GM12872 (cell line): ENCODE measurements around the gene XKRX.

Experiments used
- TF ChIP-seq, protein P1 (sequence below): IDR thresholded peaks from 3 replicates; pipeline ENCODE4 v1.5.1; 2011; ENCODE audit warnings: low read depth, mild to moderate bottlenecking, low read length, moderate library complexity; ENCODE audit not compliant: insufficient read depth

Gene XKRX

DNA sequence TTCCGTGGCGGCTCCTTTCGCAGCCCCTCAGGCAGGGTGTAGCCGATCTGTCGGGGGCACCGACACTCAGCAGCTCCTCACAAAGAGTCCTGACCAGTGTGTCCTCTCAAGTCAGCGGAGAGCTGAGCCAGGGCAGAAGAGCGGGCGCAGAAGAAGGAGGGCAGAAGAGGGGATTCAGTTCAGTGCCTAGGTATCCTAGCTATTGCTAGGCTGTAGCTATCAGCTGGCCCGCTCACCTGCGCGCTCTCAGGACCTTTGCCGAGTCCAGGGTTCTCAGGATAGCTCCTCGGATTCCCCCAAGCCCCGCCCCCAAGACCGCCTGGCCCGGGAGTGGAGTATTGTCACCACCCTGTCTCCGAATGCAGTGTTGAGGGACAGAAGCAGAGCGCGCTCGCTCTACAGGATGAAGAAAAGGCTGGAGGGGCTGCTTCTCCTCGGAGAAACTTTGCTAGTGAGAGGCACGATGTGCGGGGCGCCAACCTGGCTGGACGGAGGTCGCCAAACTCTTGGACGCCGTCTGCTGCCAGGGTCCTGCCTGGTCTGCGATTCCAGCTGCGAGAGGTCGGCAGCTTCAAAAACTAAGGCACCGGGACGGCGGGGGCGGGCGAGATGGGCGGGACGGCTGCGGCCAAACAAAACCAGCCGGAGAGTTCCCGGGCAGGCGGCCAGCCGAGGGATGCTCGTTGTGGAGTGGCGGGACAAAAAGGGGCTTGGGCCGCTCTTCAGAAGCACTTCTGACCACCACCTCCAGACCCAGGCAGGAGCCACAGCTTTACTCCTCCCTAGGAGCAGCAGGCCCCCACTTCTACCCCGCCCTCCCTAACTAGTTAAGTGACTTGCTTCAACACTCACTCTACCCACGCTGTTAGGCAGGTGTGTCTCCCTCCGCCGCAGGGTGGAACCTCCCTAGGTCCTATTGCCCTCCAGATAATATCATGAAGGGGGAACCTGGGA, at the start of gene XKRX:
XKRX (minus strand) TSS at position 258 of the 954 bp plus-strand sequence. CDS start 613 bp downstream, outside the sequence.
- TF ChIP-seq, protein P1, sequence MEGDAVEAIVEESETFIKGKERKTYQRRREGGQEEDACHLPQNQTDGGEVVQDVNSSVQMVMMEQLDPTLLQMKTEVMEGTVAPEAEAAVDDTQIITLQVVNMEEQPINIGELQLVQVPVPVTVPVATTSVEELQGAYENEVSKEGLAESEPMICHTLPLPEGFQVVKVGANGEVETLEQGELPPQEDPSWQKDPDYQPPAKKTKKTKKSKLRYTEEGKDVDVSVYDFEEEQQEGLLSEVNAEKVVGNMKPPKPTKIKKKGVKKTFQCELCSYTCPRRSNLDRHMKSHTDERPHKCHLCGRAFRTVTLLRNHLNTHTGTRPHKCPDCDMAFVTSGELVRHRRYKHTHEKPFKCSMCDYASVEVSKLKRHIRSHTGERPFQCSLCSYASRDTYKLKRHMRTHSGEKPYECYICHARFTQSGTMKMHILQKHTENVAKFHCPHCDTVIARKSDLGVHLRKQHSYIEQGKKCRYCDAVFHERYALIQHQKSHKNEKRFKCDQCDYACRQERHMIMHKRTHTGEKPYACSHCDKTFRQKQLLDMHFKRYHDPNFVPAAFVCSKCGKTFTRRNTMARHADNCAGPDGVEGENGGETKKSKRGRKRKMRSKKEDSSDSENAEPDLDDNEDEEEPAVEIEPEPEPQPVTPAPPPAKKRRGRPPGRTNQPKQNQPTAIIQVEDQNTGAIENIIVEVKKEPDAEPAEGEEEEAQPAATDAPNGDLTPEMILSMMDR, result no peak

DNA sequence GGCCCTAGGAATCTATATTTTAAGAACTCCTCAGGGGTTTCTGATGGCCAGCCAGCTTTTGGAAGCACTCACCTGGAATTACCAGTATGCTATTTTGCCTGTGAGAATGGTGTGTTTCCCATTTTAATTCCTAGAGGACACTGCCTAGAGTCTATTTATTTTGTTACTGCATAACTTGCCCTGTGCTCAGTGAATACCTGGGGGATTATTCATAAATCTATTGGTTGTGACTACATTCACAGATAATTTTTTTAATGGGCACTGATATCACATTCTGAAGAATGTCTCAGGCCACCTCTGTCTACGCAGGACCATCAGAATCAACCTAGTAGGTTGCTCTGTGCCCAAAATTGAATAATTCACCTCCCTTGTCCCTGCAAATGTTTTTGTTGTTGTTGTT, 47.5 kb upstream of the XKRX start:
- TF ChIP-seq, protein P1, result no peak

DNA sequence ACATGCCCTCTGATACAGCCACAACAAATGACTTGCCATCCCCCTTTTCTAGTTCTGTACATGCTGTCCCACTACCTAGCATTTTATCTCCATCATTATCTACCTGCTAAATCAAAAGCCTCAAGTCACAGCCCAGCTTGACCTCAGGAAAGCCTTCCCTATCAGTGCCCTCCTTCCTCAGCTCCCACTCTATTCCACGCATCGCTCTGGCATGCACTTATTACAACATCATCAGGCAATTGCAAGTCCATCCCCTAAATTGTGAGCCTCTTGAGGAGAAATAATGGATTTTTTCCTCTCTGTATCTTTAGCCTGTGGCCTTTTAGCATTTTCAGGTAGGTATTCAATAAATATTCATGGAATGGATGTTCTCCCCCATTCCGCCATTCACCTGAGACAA, 46.5 kb upstream of the XKRX start:
- TF ChIP-seq, protein P1, result no peak

DNA sequence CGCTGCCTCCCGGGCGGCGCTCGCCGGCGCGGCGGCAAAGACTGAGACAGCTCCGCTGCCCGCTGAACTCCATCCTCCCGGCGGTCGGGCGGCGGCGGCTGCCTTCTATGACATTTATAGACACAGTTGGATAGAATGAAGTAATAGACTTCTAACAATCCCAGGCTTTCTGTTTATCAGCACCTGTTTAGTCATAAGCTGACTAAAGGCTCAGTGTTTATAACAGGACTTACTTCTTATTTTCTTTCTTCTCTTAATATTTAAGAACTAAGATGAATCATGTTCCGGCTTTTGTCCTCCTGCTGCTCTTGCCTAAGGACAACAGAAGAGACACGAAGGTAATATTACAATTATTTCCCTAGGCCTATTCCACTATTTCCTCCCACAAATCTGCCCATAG, 44.7 kb upstream of the XKRX start:
- TF ChIP-seq, protein P1, result no peak

DNA sequence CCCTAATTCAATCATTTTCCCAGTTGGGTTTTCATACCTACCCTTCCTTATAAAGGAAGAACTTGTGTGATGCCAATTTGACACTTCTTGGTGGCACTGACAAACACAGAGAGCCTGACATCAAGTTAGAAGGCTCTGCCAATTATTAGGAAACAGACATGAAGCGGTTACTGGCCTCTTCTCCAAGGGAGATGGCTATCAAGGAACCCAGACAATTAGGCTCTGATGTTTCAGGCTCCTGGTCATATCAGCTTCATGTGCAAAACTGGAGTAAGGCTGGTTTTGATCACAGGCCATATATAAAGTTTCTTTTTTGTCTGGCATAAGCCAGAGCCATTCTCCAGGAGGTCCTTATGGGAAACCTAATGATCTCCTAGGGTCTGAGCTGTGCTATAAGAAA, 41.2 kb upstream of the XKRX start:
- TF ChIP-seq, protein P1, result no peak

DNA sequence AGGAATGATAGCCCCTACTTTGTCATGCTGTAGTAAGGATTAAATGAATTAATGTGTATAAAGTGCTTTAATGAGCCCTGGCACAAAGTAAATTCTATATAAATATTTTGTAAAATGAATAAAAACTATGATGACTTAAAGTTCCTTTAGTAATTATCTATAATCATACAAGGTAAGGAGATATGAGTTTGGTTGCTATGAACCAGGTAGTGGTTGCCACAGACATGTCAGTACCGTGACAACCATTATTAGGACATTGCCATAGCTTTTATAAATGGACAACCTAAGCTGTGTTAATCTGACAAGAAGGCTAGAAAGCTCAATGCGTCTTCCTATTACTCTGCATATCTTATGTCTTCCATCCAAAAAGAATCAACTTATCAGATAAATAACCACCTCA, 40.7 kb upstream of the XKRX start, which contains the start of gene ARL13A:
ARL13A (plus strand) TSS at position 301 of the 400 bp plus-strand sequence. CDS start 3,982 bp downstream, outside the sequence.
- TF ChIP-seq, protein P1, result no peak

DNA sequence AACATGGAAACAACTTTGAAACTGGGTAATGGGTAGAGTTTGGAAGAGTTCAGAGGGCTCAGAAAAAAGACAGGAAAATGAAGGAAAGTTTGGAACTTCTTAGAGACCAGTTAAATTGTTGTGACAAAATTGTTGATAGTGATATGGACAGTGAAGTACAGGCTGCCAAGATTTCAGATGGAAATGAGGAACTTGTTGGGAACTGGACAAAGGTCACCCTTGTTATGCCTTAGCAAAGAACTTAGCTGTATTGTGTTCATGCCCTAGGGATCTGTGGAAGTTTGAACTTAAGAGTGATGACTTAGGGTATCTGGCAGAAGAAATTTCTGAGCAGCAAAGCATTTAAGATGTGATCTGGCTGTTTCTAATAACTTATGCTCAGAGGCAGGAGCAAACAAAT, 35.6 kb upstream of the XKRX start:
- TF ChIP-seq, protein P1, result no peak
